ENCODE data around the gene ZNF408.
"Not testable (repeated sequence)": the region's sequence is repeated elsewhere in the genome, so short reads cannot be mapped to it uniquely, and the experiment has no call there.

ZNF408 gene

GRCh38 chr11:46697723-46698122, 3.1 kb upstream of the ZNF408 start:
- DNase-seq (ENCODE audit: low read depth) = no peak

- no peak for DNase-seq (ENCODE audit: low read depth)
Measured at GRCh38 chr11:46698597-46698996, 2.2 kb upstream of the ZNF408 start.

GRCh38 chr11:46701078-46701654, 335 bp downstream of the ZNF408 start:
- DNase-seq (ENCODE audit: low read depth) = no peak

- DNase-seq (ENCODE audit: low read depth) = no peak
Measured at GRCh38 chr11:46705070-46705688, 4.3 kb downstream of the ZNF408 start.

GRCh38 chr11:46706886-46707285, 6.1 kb downstream of the ZNF408 start:
- DNase-seq (ENCODE audit: low read depth) = no peak

- DNase-seq (ENCODE audit: low read depth) = not testable (repeated sequence)
Measured at GRCh38 chr11:46709351-46709750, 8.5 kb downstream of the ZNF408 start.

- DNase-seq (ENCODE audit: low read depth) = peak; percentile 72
Measured at GRCh38 chr11:46710821-46711269, 10.0 kb downstream of the ZNF408 start.

- no peak for DNase-seq (ENCODE audit: low read depth)
Measured at GRCh38 chr11:46711303-46711702, 10.5 kb downstream of the ZNF408 start.

GRCh38 chr11:46712874-46713576, 12.2 kb downstream of the ZNF408 start:
- no peak for DNase-seq (ENCODE audit: low read depth)

- DNase-seq (ENCODE audit: low read depth) = not testable (repeated sequence)
Measured at GRCh38 chr11:46717825-46718154, 17.0 kb downstream of the ZNF408 start.

- DNase-seq (ENCODE audit: low read depth) = no peak
Measured at GRCh38 chr11:46718155-46719019, 17.6 kb downstream of the ZNF408 start.

GRCh38 chr11:46719048-46719542, 18.3 kb downstream of the ZNF408 start, which contains the start of gene F2:
Gene F2, plus strand, starts transcription at chr11:46719213. Its CDS starts 23 bp downstream, at chr11:46719236.
- no peak for DNase-seq (ENCODE audit: low read depth)

- no peak for DNase-seq (ENCODE audit: low read depth)
Measured at GRCh38 chr11:46719543-46720218, 18.9 kb downstream of the ZNF408 start.

- no peak for DNase-seq (ENCODE audit: low read depth)
Measured at GRCh38 chr11:46721286-46721685, 20.5 kb downstream of the ZNF408 start.

GRCh38 chr11:46722566-46723358, 21.9 kb downstream of the ZNF408 start:
- no peak for DNase-seq (ENCODE audit: low read depth)

GRCh38 chr11:46723359-46723680, 22.5 kb downstream of the ZNF408 start:
- no peak for DNase-seq (ENCODE audit: low read depth)

- no peak for DNase-seq (ENCODE audit: low read depth)
Measured at GRCh38 chr11:46724088-46724487, 23.3 kb downstream of the ZNF408 start.

GRCh38 chr11:46725338-46726205, 24.7 kb downstream of the ZNF408 start:
- no peak for DNase-seq (ENCODE audit: low read depth)

GRCh38 chr11:46726206-46726862, 25.5 kb downstream of the ZNF408 start:
- DNase-seq (ENCODE audit: low read depth) = no peak

All from fibroblast of the conjunctiva (primary cell).